GM18909 (cell line): ENCODE data around the gene HERC2.
"Not testable (repeated sequence)": the region's sequence is repeated elsewhere in the genome, so short reads cannot be mapped to it uniquely, and the experiment has no call there.

Source experiments
- ATAC-seq: cut with Tn5 transposase; IDR thresholded peaks from one replicate; pipeline ENCODE4 v1.9.1; 2021; ENCODE audit warnings: mild to moderate bottlenecking; ENCODE audit not compliant: unreplicated experiment, poor library complexity

Gene HERC2

DNA sequence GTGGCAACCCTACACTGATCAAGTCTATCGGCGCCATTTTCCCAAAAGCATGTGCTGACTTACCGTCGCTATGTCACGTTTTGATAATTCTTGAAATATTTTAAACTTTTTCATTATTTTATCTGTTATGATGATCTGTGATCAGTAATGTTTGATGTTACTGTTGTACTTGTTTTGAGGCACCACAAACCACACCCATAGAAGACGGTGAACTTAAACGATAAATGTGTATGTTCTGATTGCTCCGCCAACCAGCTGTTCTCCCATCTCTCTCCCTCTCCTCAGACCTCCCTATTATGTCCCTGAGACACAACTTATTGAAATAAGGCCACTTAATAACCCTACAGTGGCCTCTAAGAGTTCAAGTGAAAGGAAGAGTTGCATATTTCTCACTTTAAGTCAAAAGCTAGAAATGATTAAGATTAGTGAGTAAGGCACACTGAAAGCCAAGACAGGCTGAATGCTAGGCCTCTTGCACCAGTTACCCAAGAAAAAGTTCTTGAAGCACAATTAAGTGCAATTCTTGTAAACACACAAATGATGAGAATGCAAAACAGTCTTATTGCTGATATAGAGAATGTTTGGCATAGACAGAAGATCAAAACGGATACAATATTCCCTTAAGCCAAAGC, 184.5 kb downstream of the HERC2 start:
- not testable (repeated sequence) for ATAC-seq

DNA sequence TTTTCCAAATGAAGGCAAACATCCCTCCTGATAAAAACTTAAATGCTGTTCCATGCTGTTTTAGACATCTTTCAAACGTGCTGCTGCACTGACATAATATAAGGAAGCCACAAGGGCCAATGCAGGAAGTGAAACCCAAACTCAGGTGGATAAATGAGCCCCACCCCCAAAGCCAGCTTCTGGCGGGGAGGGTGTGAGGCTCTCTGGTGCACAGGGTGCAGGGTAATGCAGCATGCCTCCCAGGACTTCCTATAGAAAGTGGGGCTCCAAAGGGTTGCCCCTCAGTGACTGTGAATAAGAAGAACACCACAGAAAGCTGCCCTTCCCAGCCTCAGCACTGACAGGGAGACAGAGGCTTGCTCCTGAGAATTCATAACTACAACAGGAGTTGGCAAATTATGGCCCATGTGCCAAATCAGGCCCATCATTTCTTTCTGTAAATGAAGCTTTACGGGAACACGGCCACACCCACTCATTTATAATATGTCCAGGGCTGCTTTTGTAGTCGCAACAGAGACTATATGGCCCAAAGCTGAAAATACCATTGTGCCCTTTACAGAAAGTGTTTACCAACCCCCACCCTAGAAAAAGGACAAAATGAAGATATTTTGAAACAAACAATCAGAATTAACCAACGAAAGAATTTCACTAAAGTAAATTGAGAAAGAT, 185.6 kb downstream of the HERC2 start:
- ATAC-seq: peak; percentile 100

GRCh38 chr15:28133281-28133680, 188.7 kb downstream of the HERC2 start:
- no peak for ATAC-seq

DNA sequence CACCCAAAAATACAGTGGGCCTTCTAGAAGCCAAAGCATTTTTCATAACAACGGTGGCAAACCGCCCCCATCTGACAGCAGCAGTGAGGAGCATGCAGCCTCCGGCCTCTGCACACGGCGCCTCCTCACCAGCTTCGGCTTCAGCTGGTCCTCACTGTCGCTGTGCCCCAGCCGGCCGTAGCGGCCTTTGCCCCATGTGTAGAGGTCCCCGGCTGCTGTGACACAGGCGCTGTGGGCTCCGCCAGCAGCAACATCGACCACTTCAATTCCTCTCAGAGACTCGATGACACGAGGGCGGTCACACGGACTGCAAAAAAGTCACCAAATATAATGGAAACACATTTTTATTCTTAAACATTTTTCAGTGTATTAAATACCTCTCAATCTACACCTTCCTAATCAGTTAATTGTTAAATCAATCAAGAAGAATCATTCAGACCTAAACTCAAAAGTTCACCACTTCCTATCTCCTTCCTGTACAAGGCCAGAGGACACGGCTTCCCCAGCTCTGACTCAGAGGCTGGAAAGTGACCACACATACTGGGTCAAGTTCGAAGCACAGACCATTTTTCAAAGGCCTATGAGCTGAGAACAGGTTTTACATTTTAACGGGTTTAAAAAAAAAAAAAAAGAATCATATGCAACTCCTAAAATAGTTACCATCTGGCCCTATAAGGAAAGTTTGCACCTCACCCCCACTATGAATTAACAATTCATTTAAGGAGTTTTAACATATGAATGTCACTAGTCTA, 189.3 kb downstream of the HERC2 start:
- no peak for ATAC-seq

GRCh38 chr15:28131946-28132345, 190.0 kb downstream of the HERC2 start:
- ATAC-seq: no peak

GRCh38 chr15:28131400-28131799, 190.6 kb downstream of the HERC2 start:
- ATAC-seq: no peak

GRCh38 chr15:28130651-28131050, 191.3 kb downstream of the HERC2 start:
- no peak for ATAC-seq

DNA sequence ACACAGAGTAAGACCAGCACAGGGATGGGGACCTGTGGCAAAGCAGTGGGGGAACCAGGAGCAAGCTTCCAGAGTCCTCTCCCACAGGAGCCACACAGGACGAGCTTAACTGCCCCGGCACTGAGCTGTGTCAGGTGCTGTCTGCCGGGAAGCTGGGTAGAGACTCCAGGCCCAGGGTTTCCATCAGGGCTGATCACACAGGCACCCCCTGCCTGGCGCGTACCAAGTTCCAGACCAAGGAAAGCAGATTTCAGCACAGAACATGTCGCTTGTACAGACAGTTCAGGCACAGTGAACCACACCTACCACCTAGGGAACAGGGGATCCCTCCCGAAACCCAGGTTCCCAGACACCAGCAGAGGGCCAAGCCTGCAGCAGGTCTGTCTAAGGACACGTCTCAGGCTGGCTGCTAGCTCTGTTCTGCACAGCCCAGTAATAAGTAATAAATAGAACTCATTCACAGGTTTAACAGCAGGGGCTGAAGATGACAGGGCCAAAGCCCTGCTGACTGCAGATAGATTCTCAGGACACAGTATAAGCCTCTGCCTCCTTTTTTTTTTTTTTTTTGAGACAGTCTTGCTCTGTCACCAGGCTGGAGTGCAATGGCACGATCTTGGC, 192.6 kb downstream of the HERC2 start:
- no peak for ATAC-seq

DNA sequence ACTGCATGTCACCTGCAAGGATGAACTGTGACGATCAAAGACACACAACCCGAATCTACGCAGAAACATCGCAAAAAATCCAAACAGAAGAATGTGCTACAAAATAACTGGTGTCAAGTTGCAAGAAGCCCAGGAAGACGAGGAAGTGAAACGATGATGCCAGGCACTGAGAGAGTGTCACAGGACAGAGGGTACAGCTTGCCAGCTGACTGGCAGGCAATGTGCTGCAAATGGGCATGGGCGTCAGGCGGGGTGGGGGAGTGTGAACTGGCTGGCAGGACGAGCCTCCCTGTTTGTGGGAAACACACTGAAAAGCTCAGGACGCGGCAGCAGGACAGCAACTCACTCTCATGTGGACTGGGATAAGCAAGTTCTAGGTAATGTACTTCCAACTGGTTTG, 193.9 kb downstream of the HERC2 start:
- no peak for ATAC-seq

DNA sequence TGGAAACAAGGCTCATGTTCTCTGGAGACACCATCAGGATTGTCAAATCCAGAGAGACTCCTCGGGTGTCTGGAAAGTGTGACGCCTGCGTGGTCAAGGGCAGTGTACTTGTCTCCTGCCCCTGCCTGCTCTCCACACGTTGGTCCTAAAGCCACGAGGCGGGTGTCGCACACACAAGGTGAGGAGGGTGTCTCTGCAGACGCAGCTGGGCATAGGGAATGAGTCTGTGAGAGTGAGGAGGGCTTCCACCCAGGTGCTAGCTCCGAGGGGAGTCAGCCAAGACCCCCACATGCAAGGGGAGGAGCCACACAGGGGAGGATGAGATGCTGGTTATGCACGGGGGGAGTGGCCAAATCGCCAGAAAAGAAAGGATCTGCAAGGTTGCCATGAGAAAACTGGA, 194.9 kb downstream of the HERC2 start:
- no peak for ATAC-seq

DNA sequence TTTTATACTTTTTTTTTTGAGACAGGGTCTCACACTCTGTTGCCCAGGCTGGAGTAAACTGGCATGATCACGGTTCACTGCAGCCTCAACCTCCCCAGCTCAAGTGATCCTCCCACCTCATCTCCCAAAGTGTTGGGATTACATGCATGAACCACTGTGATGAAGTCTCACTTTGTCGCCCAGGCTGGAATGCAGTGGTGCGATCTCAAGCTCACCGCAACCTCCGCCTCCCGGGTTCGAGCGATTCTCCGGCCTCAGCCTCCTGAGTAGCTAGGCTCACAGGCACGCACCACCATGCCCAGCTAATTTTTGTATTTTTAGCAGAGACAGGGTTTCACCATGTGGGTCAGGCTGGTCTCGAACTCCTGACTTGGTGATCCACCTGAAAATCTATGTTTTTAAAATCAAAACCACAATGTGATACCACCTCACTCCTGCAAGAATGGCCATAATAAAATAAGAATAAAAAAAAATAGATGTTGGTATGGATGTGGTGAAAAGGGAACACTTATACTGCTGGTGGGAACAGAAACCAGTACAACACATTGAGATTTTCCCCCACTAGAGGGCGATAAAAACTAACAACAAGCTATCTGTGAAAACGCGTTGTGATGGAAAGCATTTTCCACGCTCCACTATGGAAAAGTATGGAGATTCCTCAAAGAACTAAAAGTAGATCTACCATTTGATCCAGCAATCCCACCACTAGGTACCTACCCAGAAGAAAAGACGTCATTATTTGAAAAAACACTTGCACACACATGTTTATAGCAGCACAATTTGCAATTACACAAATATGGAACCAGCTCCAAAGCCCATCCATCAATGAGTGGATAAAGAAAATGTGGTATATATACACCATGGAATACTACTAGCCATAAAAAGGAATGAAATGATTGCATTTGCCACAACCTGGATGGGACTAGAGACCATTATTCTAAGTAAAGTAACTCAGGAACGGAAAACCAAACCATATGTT, 196.0 kb downstream of the HERC2 start:
- ATAC-seq: no peak

GRCh38 chr15:28124841-28125240, 197.1 kb downstream of the HERC2 start:
- no peak for ATAC-seq

DNA sequence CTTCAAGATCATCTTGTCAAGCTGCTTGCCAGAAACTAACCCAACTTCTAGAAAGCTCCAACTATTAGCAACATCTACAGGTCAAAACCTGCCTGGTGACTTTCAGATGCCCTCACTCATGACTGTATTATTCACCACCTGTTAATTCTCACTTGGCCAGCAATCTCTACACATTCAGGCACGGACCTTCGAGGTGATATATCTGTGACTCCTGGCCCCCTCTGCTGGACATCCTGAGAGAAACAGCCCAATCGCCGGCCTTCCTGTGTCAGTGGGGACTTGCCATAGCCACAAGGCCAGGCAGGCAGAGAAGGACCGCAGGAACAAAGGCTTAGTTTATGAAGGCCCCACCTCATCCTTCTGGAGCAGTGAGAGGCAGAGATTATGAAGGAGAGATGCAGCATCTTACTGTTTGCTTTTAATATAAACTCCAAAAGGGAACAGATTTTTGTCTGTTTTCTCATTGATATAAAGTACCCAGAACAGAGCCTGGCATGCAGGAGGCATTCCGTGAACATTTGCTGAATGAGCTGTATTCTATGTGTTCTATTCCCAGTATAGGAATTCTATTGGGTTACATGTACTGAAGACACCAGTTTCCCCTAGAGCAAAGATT, 198.5 kb downstream of the HERC2 start:
- ATAC-seq: peak; percentile 69

DNA sequence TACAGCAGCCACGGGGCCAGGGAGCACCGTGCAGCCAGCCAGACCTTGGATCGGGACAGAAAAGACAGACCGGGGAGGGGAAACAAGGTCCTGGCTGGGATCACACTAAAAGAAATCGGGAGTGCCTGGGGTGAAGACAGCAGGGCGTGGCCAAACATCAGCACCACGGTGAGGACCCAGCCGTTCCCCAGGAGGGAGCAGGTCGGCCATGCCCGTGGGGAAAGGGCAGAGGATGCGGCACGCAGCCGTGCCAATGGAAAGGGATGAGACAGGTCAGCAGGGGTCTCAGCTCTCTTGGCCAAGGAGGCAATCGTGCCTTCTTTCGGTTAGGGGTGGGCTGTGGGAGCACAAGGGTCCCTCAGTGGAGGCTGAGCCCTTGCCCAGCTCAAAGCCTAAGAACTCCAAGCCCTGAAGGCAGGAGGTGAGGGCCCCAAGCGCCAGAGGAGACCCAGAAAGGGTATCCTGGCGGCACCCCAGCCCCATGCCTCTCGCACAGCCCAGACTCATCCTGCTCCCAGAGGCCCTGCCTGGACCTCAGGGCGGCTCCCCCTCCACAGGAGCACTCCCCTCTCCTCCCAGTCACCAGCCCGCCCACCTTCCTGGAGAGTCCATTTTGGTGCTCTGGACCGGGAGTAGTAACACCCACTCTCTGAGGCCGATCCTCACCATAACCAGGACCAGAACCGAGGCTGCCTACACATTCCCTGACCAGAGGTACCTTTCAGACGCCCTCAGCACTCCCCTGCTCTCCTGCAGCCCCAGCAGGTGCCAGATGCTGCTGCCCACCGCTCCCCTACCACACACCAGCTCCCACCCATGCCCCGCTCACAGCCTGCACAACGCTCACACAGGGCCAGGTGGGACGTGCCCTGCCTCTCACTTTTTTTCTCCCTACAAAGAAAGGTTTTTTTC, 199.7 kb downstream of the HERC2 start:
- ATAC-seq: no peak

- not testable (repeated sequence) for ATAC-seq
These were observed 200.4 kb downstream of the HERC2 start for GRCh38 chr15:28121577-28121976.

GRCh38 chr15:28120359-28120640, 201.7 kb downstream of the HERC2 start:
- no peak for ATAC-seq

GRCh38 chr15:28118531-28118930, 203.4 kb downstream of the HERC2 start:
- no peak for ATAC-seq

DNA sequence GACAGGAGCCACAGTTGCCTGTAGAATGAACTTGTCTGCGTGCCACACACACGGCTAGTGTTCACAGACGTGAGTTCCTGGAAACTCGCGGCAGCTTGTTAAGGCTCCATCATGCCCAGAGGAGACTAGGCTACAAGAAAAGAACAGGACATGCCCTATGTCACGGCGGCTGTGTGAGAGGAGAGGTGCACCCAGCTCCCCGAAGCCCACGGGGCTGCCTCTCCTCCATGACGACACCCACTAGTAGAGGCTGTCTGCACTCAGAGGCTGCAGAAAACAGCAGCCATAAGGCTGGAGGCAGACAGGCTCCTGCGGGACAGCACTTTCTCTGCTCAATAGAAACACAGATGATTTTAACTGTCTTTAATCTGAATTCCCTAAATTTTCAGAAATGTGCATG, 203.9 kb downstream of the HERC2 start:
- no peak for ATAC-seq
